NCI-H2196 (cell line): ENCODE measurements around the gene KCNJ8.

ENCODE experiments used
- DNase-seq: peaks from one replicate; lab custom pipeline; 2025; ENCODE audit not compliant: unreplicated experiment; lab: John Stamatoyannopoulos, UW

KCNJ8 gene

GRCh38 chr12:21718944-21719650, 55.4 kb downstream of the KCNJ8 start:
- no peak for DNase-seq

GRCh38 chr12:21718403-21718802, 56.1 kb downstream of the KCNJ8 start:
- no peak for DNase-seq

GRCh38 chr12:21717767-21718166, 56.7 kb downstream of the KCNJ8 start:
- DNase-seq: no peak

- no peak for DNase-seq
These were observed 59.1 kb downstream of the KCNJ8 start for GRCh38 chr12:21715386-21715785.
